ENCODE measurements around the gene RTKN.

GRCh38 chr2:74407682-74408081, 34.1 kb downstream of the RTKN start:
- TF ChIP-seq BACH2 (CRISPR knock-in tag; IDR thresholded peaks at IDR 0.05; ENCODE audit: borderline replicate concordance) (no peak), GLIS3 (CRISPR knock-in tag; IDR thresholded peaks at IDR 0.05) (no peak), CREB5 (CRISPR knock-in tag; IDR thresholded peaks at IDR 0.05; ENCODE audit: low read depth) (no peak), PATZ1 (CRISPR knock-in tag; IDR thresholded peaks at IDR 0.05; ENCODE audit: borderline replicate concordance) (no peak), PPARA (CRISPR knock-in tag; IDR thresholded peaks at IDR 0.05; ENCODE audit: borderline replicate concordance) (no peak), ARNTL (CRISPR knock-in tag; IDR thresholded peaks at IDR 0.05; ENCODE audit: borderline replicate concordance, low read depth) (no peak), ZNF565 (CRISPR knock-in tag; conservative IDR thresholded peaks at IDR 0.05; ENCODE audit: low read depth) (no peak), TSHZ2 (CRISPR knock-in tag; IDR thresholded peaks at IDR 0.05) (no peak)
